ENCODE results near the gene PGM3. TPM values are rescaled to one million over a fixed set of nuclear protein-coding genes. Genes with fewer than 3 reads are reported as not detected.

PGM3 gene
- total and polyA plus RNA-seq, 2 of the 4 experiments (the other 2 are of a cell fraction) = 68.4 to 336 TPM

DNA sequence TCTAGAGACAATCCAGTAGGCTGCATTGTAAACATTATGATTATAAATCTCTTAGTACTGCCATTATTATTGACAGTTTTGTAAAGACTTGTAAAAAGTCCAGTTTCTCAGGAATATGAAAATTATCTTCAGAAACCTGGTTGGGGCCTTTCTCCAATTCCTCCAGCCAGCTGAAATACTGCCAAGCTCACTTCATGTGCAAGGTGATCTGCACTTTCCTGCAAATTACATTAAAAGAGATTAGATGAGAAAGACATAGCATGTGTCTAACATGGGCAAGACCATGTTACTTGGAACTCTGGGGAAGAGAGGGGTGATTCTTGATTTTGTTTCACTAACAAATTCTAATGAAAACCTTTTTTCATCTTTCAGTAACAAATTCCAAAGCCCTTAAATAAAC is 24.0 kb downstream of the PGM3 start:
- Histone ChIP-seq H3K4me3 (ENCODE audit: insufficient read depth, low read depth, low read length) (no peak overlapping the region), H3K4ac (ENCODE audit: low read depth, low read length) (no peak overlapping the region), H3K79me1 (ENCODE audit: low read depth in 1 of 2, low read length in 2 of 2) (peaks cover 6 to 9% of the 10 kb centered on the region in 2 experiments; a peak in 1 of 4 replicates), H3K27ac (ENCODE audit: insufficient read depth, low read length) (no peak overlapping the region), H2AK9ac (replicated peaks; ENCODE audit: low read depth, low read length, poor library complexity) (no peak overlapping the region), H3K9me1 (ENCODE audit: insufficient read depth, low read length) (no peaks in the 10 kb centered on the region), H2AFZ (replicated peaks; ENCODE audit: low read length, poor library complexity) (no peak overlapping the region), H2BK20ac (ENCODE audit: low read depth, low read length) (no peak overlapping the region), H3K9me3 (ENCODE audit: control insufficient read depth, insufficient read depth, low read length) (no peaks in the 10 kb centered on the region), H3K9ac (ENCODE audit: low read depth, low read length) (no peak overlapping the region), H3K56ac (ENCODE audit: extremely low read depth, insufficient read depth, low read length) (no peak overlapping the region), H4K8ac (ENCODE audit: low read depth in 2 of 2, low read length in 2 of 2) (no peak overlapping the region), H4K91ac (ENCODE audit: insufficient read depth, low read depth, low read length) (no peak overlapping the region), H3K36me3 (ENCODE audit: control insufficient read depth, insufficient read depth, low read length) (peaks cover 54% of the 10 kb centered on the region), H3K4me1 (ENCODE audit: control insufficient read depth, insufficient read depth, low read length) (no peaks in the 10 kb centered on the region), H4K5ac (ENCODE audit: low read depth, low read length) (no peak overlapping the region), H3K18ac (ENCODE audit: low read depth, low read length) (no peak overlapping the region), H3K27me3 (ENCODE audit: control insufficient read depth, insufficient read depth, low read length) (no peaks in the 10 kb centered on the region), H2BK5ac (ENCODE audit: low read depth, low read length, poor library complexity, severe bottlenecking) (no peak overlapping the region), H4K20me1 (ENCODE audit: insufficient read depth, low read length) (peaks cover 3% of the 10 kb centered on the region; the same call in 1 of the 2 replicates), H3K23ac (ENCODE audit: low read depth, low read length) (no peak overlapping the region), H3K14ac (replicated peaks; ENCODE audit: low read depth, low read length) (no peak overlapping the region), H2AK5ac (ENCODE audit: low read depth, low read length) (no peak overlapping the region), H2BK120ac (ENCODE audit: low read depth, low read length) (no peak overlapping the region), H3K4me2 (ENCODE audit: low read depth, low read length) (no peak overlapping the region), H2BK15ac (ENCODE audit: low read depth, low read length) (no peak overlapping the region)
- ChIA-PET CTCF (interaction anchor here (0.7 to 0.9 kb wide), 2 partner anchors 46 to 102 kb away, joined by 3 to 4 read pairs; partner anchors contain the start of gene DOP1A), POLR2A (ENCODE audit: unreplicated experiment) (no interaction called here)
- no peak for DNase-seq
- dilution Hi-C loops (cut with HindIII; ENCODE audit: low sequenced_read_pairs, unreplicated experiment) = no loop called here
- no peak for TF ChIP-seq ELK1 (IDR thresholded peaks at IDR 0.05; ENCODE audit: borderline replicate concordance, low read depth, low read length)
- TF ChIP-seq RFX5 (IDR thresholded peaks at IDR 0.05; ENCODE audit: low read depth, low read length) = no peak
- no TSS peak for BruUV-seq (replicated peaks)
- no peak for ATAC-seq (ENCODE audit: low read depth)
- intact Hi-C loops (cut with micrococcal nuclease) = no loop called here
- in situ Hi-C loops (cut with MboI; ENCODE audit: low sequenced_read_pairs) = no loop called here
